WTC11 (cell line): ENCODE results near the gene LMLN. TPM values are rescaled to one million over a fixed set of nuclear protein-coding genes. Genes with fewer than 3 reads are reported as not detected.

Experiments
- ATAC-seq: fragments of 200-7000 bp; cut with Tn5 transposase; 2 replicates; pipeline ENCODE4 v1.10.0; 2021; ENCODE audit warnings: mild to moderate bottlenecking, moderate library complexity
- CTCF ChIA-PET: fragments of 300-600 bp; sonication (Branson Sonifier 250); formaldehyde crosslinking; loops from one replicate; lab custom pipeline; 2021; ENCODE audit warnings: antibody characterized with exemption; lab: Charles Lee
- POLR2A ChIA-PET: fragments of 350-600 bp; sonication (Branson Sonifier 250); formaldehyde crosslinking; loops from one replicate; lab custom pipeline; 2021; ENCODE audit warnings: antibody characterized with exemption; lab: Charles Lee
- DNase-seq: peaks from one replicate; pipeline ENCODE4 v3.0.0; 2021; ENCODE audit warnings: low spot score
- H3K27ac Mint-ChIP-seq: 2 replicates; pipeline ENCODE4 v1.8.0; 2021; ENCODE audit warnings: mixed read lengths
- H3K27me3 Mint-ChIP-seq: 2 replicates; pipeline ENCODE4 v1.8.0; 2021; ENCODE audit warnings: low read depth, mild to moderate bottlenecking, moderate library complexity, mixed read lengths
- H3K36me3 Mint-ChIP-seq: 2 replicates; pipeline ENCODE4 v1.8.0; 2021; ENCODE audit warnings: mixed read lengths
- H3K4me1 Mint-ChIP-seq: 2 replicates; pipeline ENCODE4 v1.8.0; 2022; ENCODE audit warnings: mixed read lengths
- H3K4me3 Mint-ChIP-seq: 2 replicates; pipeline ENCODE4 v1.8.0; 2021; ENCODE audit warnings: mild to moderate bottlenecking, moderate library complexity, mixed read lengths
- H3K9me3 Mint-ChIP-seq: 2 replicates; pipeline ENCODE4 v1.8.0; 2021; ENCODE audit warnings: mixed read lengths
- AR ChIP-seq: fragments of 250-450 bp; sonication (Bioruptor Pico); IDR thresholded peaks from 2 replicates; pipeline ENCODE4 v1.9.0; 2021; ENCODE audit warnings: mild to moderate bottlenecking
- ATF1 ChIP-seq: sonication (generic); formaldehyde crosslinking; IDR thresholded peaks from 2 replicates; pipeline ENCODE4 v1.8.1; 2023; ENCODE audit warnings: mild to moderate bottlenecking, moderate library complexity, missing genetic modification reagents
- ATF6 ChIP-seq: sonication (generic); formaldehyde crosslinking; IDR thresholded peaks from 2 replicates; pipeline ENCODE4 v1.8.1; 2023; ENCODE audit warnings: mild to moderate bottlenecking, missing genetic modification reagents
- CBFB ChIP-seq: sonication (generic); formaldehyde crosslinking; IDR thresholded peaks from 2 replicates; pipeline ENCODE4 v1.8.1; 2022; ENCODE audit warnings: mild to moderate bottlenecking, low read depth, missing genetic modification reagents
- ERG ChIP-seq: fragments of 250-450 bp; sonication (Bioruptor Pico); IDR thresholded peaks from 2 replicates; pipeline ENCODE4 v1.8.0; 2021; ENCODE audit warnings: mild to moderate bottlenecking
- ESRRA ChIP-seq: sonication (generic); formaldehyde crosslinking; IDR thresholded peaks from 2 replicates; pipeline ENCODE4 v1.8.1; 2022; ENCODE audit warnings: mild to moderate bottlenecking, missing genetic modification reagents, borderline replicate concordance
- GABPB1 ChIP-seq: sonication (generic); formaldehyde crosslinking; IDR thresholded peaks from 2 replicates; pipeline ENCODE4 v1.8.1; 2023; ENCODE audit warnings: mild to moderate bottlenecking, missing genetic modification reagents
- GTF2I ChIP-seq: fragments of 250-450 bp; sonication (Bioruptor Pico); conservative IDR thresholded peaks from 2 replicates; pipeline ENCODE4 v1.4.0; 2021; ENCODE audit warnings: mild to moderate bottlenecking
- HMGA2 ChIP-seq: fragments of 250-450 bp; sonication (Bioruptor Pico); IDR thresholded peaks from 2 replicates; pipeline ENCODE4 v1.4.0; 2021; ENCODE audit warnings: mild to moderate bottlenecking, moderate library complexity
- KAT7 ChIP-seq: sonication (generic); formaldehyde crosslinking; IDR thresholded peaks from 2 replicates; pipeline ENCODE4 v1.8.1; 2023; ENCODE audit warnings: missing genetic modification reagents, mild to moderate bottlenecking, borderline replicate concordance
- MAX ChIP-seq: sonication (generic); formaldehyde crosslinking; IDR thresholded peaks from 2 replicates; pipeline ENCODE4 v1.8.0; 2022; ENCODE audit warnings: mild to moderate bottlenecking, missing genetic modification reagents
- NFE2L1 ChIP-seq: sonication (generic); formaldehyde crosslinking; IDR thresholded peaks from 2 replicates; pipeline ENCODE4 v1.8.1; 2023; ENCODE audit warnings: missing genetic modification reagents
- OVOL2 ChIP-seq: fragments of 250-450 bp; sonication (Bioruptor Pico); IDR thresholded peaks from 2 replicates; pipeline ENCODE4 v1.9.0; 2021; ENCODE audit warnings: mild to moderate bottlenecking, borderline replicate concordance
- PREB ChIP-seq: sonication (generic); formaldehyde crosslinking; IDR thresholded peaks from 2 replicates; pipeline ENCODE4 v1.8.1; 2022; ENCODE audit warnings: mild to moderate bottlenecking, missing genetic modification reagents, moderate library complexity, borderline replicate concordance
- SP1 ChIP-seq: sonication (generic); formaldehyde crosslinking; conservative IDR thresholded peaks from 2 replicates; pipeline ENCODE4 v1.8.1; 2022; ENCODE audit warnings: missing genetic modification reagents
- TP53 ChIP-seq: sonication (generic); formaldehyde crosslinking; IDR thresholded peaks from 2 replicates; pipeline ENCODE4 v1.8.1; 2023; ENCODE audit warnings: mild to moderate bottlenecking, missing genetic modification reagents
- ZNF138 ChIP-seq: sonication (generic); formaldehyde crosslinking; conservative IDR thresholded peaks from 2 replicates; pipeline ENCODE4 v1.8.1; 2022; ENCODE audit warnings: mild to moderate bottlenecking, moderate library complexity, missing genetic modification reagents
- ZNF317 ChIP-seq: sonication (generic); formaldehyde crosslinking; IDR thresholded peaks from 2 replicates; pipeline ENCODE4 v1.8.1; 2023; ENCODE audit warnings: low read depth, mild to moderate bottlenecking, moderate library complexity, missing genetic modification reagents, borderline replicate concordance
- ZSCAN18 ChIP-seq: fragments of 250-450 bp; sonication (Bioruptor Pico); IDR thresholded peaks from 2 replicates; pipeline ENCODE4 v2.1.2; 2022; ENCODE audit warnings: mild to moderate bottlenecking, moderate library complexity
- total RNA-seq: library from RNA; stranded (reverse); gene quantifications from 3 replicates; pipeline ENCODE4 v1.2.3, GENCODE V29; 2021
- TF ChIP-seq, protein P1 (sequence below): sonication (generic); formaldehyde crosslinking; IDR thresholded peaks from 2 replicates; pipeline ENCODE4 v1.8.1; 2023; ENCODE audit warnings: mild to moderate bottlenecking, missing genetic modification reagents, moderate library complexity
- TF ChIP-seq, protein P2 (sequence below): fragments of 250-450 bp; sonication (Bioruptor Pico); IDR thresholded peaks from 2 replicates; pipeline ENCODE4 v1.9.0; 2021; ENCODE audit warnings: mild to moderate bottlenecking
- TF ChIP-seq, protein P3 (sequence below): sonication (generic); formaldehyde crosslinking; IDR thresholded peaks from 2 replicates; pipeline ENCODE4 v1.8.0; 2023; ENCODE audit warnings: mild to moderate bottlenecking, missing genetic modification reagents

The LMLN gene
- total RNA-seq, 1 experiment from 2014 or later, result 5.2 TPM

DNA sequence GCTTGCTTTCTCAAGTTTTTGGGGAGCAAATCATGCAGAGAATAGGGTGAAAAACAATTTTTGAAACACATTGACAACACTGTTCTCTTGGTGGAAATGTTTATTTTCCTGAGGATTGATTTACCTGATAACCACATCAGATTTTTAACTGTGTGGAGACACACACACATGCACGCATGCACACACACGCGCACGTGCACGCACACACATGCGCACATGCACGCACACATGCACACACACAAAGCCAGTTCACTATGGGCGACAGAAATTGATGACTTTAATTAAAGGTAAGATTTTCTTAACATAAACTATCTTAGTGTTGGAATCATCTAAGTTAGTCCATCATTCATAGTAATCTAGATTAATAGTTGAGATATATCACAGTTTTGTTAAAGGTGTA is 15.3 kb downstream of the LMLN start:
- peaks cover 15% of the 10 kb centered on the region for H3K36me3 Mint-ChIP-seq
- H3K4me1 Mint-ChIP-seq, result no peaks in the 10 kb centered on the region
- no peak for DNase-seq
- no peak overlapping the region for H3K4me3 Mint-ChIP-seq
- ATAC-seq, result no peak
- H3K27ac Mint-ChIP-seq, result no peak overlapping the region
- H3K27me3 Mint-ChIP-seq, result no peaks in the 10 kb centered on the region
- CTCF ChIA-PET, result no interaction called here
- no peak for TF ChIP-seq ESRRA (CRISPR knock-in tag)
- TF ChIP-seq MAX (CRISPR knock-in tag), result no peak
- TF ChIP-seq HMGA2 (CRISPR knock-in tag), result no peak
- no peak for TF ChIP-seq NFE2L1 (CRISPR knock-in tag)
- no peak for TF ChIP-seq GTF2I (CRISPR knock-in tag)
- no peak for TF ChIP-seq KAT7 (CRISPR knock-in tag)
- no peak for TF ChIP-seq ATF1 (CRISPR knock-in tag)
- no peak for TF ChIP-seq TP53 (CRISPR knock-in tag)
- TF ChIP-seq SP1 (CRISPR knock-in tag), result no peak
- TF ChIP-seq ATF6, result no peak
- TF ChIP-seq, protein P1, sequence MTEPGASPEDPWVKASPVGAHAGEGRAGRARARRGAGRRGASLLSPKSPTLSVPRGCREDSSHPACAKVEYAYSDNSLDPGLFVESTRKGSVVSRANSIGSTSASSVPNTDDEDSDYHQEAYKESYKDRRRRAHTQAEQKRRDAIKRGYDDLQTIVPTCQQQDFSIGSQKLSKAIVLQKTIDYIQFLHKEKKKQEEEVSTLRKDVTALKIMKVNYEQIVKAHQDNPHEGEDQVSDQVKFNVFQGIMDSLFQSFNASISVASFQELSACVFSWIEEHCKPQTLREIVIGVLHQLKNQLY (CRISPR knock-in tag), result no peak
- TF ChIP-seq AR, result no peak
- TF ChIP-seq CBFB (CRISPR knock-in tag), result no peak
- TF ChIP-seq, protein P2, sequence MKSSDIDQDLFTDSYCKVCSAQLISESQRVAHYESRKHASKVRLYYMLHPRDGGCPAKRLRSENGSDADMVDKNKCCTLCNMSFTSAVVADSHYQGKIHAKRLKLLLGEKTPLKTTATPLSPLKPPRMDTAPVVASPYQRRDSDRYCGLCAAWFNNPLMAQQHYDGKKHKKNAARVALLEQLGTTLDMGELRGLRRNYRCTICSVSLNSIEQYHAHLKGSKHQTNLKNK, result no peak
- TF ChIP-seq PREB (CRISPR knock-in tag), result no peak
- no peak for TF ChIP-seq ZNF138 (CRISPR knock-in tag)
- peaks cover 24% of the 10 kb centered on the region for H3K9me3 Mint-ChIP-seq
- POLR2A ChIA-PET, result no interaction called here

DNA sequence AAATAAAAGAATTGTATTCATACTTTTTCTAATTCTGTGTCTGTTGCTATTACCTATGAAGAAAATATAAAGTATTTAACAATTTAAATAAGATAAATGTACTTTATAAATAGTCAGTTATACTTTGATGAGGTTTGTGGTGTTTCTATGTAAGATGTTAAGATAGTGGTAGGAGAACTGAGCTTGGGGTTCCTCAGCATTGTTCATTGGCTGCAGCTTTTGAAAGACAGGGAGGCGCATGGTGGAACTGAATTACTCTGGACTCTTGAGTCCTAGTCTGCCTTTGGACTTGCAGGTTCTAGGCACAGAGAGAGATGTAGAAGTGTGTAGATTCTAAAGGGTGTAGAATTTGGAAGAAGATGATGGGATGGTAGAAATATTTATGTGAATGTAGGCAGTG is 23.1 kb downstream of the LMLN start:
- POLR2A ChIA-PET, result no interaction called here
- TF ChIP-seq, protein P3, sequence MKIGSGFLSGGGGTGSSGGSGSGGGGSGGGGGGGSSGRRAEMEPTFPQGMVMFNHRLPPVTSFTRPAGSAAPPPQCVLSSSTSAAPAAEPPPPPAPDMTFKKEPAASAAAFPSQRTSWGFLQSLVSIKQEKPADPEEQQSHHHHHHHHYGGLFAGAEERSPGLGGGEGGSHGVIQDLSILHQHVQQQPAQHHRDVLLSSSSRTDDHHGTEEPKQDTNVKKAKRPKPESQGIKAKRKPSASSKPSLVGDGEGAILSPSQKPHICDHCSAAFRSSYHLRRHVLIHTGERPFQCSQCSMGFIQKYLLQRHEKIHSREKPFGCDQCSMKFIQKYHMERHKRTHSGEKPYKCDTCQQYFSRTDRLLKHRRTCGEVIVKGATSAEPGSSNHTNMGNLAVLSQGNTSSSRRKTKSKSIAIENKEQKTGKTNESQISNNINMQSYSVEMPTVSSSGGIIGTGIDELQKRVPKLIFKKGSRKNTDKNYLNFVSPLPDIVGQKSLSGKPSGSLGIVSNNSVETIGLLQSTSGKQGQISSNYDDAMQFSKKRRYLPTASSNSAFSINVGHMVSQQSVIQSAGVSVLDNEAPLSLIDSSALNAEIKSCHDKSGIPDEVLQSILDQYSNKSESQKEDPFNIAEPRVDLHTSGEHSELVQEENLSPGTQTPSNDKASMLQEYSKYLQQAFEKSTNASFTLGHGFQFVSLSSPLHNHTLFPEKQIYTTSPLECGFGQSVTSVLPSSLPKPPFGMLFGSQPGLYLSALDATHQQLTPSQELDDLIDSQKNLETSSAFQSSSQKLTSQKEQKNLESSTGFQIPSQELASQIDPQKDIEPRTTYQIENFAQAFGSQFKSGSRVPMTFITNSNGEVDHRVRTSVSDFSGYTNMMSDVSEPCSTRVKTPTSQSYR (CRISPR knock-in tag), result no peak
- TF ChIP-seq GABPB1 (CRISPR knock-in tag) (no peak), OVOL2 (no peak), ZNF317 (CRISPR knock-in tag) (no peak), ZSCAN18 (CRISPR knock-in tag) (no peak), ERG (CRISPR knock-in tag) (no peak)
- TF ChIP-seq, all 79 proteins: peak for 0
- DNase-seq (no peak), ATAC-seq (no peak)
- Mint-ChIP-seq H3K4me3 (no peak overlapping the region), H3K9me3 (no peaks in the 10 kb centered on the region), H3K4me1 (no peaks in the 10 kb centered on the region), H3K27me3 (no peaks in the 10 kb centered on the region), H3K36me3 (no peaks in the 10 kb centered on the region), H3K27ac (no peak overlapping the region)
- CTCF ChIA-PET, result no interaction called here
